Measurements from ENCODE around the gene KIAA0232.

The KIAA0232 gene, protein sequence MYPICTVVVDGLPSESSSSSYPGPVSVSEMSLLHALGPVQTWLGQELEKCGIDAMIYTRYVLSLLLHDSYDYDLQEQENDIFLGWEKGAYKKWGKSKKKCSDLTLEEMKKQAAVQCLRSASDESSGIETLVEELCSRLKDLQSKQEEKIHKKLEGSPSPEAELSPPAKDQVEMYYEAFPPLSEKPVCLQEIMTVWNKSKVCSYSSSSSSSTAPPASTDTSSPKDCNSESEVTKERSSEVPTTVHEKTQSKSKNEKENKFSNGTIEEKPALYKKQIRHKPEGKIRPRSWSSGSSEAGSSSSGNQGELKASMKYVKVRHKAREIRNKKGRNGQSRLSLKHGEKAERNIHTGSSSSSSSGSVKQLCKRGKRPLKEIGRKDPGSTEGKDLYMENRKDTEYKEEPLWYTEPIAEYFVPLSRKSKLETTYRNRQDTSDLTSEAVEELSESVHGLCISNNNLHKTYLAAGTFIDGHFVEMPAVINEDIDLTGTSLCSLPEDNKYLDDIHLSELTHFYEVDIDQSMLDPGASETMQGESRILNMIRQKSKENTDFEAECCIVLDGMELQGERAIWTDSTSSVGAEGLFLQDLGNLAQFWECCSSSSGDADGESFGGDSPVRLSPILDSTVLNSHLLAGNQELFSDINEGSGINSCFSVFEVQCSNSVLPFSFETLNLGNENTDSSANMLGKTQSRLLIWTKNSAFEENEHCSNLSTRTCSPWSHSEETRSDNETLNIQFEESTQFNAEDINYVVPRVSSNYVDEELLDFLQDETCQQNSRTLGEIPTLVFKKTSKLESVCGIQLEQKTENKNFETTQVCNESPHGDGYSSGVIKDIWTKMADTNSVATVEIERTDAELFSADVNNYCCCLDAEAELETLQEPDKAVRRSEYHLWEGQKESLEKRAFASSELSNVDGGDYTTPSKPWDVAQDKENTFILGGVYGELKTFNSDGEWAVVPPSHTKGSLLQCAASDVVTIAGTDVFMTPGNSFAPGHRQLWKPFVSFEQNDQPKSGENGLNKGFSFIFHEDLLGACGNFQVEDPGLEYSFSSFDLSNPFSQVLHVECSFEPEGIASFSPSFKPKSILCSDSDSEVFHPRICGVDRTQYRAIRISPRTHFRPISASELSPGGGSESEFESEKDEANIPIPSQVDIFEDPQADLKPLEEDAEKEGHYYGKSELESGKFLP (N-terminal part only)

GRCh38 chr4:6782147-6782845, at the start of gene KIAA0232:
Gene KIAA0232, plus strand, starts transcription at chr4:6782727. Its CDS starts 41,727 bp downstream, at chr4:6824454.
- Histone ChIP-seq H3K79me2 (ENCODE audit: insufficient read depth, low read depth) (peaks cover 37% of the 10 kb centered on the region), H3K4me3 (IDR thresholded peaks at IDR 0.05; ENCODE audit: insufficient read depth, low read depth, low read length) (peak within 1 kb of the TSS; percentile 14), H4K20me1 (ENCODE audit: insufficient read depth) (peaks cover 15% of the 10 kb centered on the region), H3K27ac (peak within 1 kb of the TSS; percentile 84), H3K4me1 (ENCODE audit: low read depth, poor library complexity, severe bottlenecking) (peaks cover 36% of the 10 kb centered on the region), H3K27me3 (ENCODE audit: insufficient read depth, low read depth) (no peaks in the 10 kb centered on the region), H3K4me2 (peak within 1 kb of the TSS; percentile 64), H3K9ac (peak within 1 kb of the TSS; percentile 88), H3K36me3 (ENCODE audit: insufficient read depth) (no peaks in the 10 kb centered on the region), H2AFZ (ENCODE audit: low read depth) (peak within 1 kb of the TSS; percentile 47)
- TF ChIP-seq CTCF (conservative IDR thresholded peaks at IDR 0.05; ENCODE audit: low read depth, low read length): no peak

DNA sequence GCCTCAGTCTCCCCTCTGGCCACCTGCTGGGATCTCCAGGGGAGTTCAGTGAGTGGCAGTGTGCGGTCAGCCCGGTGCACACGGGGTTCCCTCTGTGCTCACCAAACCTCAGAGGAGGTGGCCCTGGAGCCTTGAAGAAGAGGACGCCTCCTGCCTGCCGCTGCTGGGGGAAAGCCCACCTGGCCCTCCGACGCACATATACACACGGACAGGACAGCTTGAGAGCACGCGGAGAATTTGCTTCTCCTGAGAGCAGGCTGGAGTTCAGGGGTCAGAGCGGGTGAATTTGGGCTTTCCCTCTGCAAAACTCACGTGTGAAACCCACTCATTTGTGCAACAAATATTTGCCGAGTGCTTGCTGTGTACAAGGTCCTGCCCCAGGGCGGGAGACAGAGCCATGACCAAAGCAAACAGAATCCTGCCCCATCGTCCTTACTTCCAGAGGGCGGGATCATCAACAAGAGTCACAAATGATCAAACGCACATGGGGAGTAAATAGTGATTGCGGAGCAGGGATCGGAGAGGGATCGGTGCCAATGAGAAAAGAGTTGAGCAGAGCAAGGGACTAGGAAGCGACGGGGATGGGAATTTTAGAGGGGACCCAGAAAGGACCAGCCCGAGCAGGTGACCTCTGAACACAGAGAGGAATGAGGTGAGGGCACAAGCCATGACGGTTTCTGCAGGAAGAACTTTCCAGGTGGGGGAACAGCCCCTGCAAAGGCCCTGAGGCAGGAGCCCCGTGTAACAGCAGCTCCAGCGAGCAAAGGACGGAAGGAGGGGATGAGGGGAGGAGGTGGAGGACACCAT, 49.0 kb upstream of the KIAA0232 start:
- Histone ChIP-seq H3K4me2 (no peak overlapping the region), H3K4me1 (ENCODE audit: low read depth, poor library complexity, severe bottlenecking) (no peaks in the 10 kb centered on the region), H3K36me3 (ENCODE audit: insufficient read depth) (no peaks in the 10 kb centered on the region), H3K79me2 (ENCODE audit: insufficient read depth, low read depth) (no peaks in the 10 kb centered on the region), H4K20me1 (ENCODE audit: insufficient read depth) (no peaks in the 10 kb centered on the region), H3K9ac (no peak overlapping the region), H3K27ac (no peak overlapping the region), H3K27me3 (ENCODE audit: insufficient read depth, low read depth) (no peaks in the 10 kb centered on the region), H3K4me3 (IDR thresholded peaks at IDR 0.05; ENCODE audit: insufficient read depth, low read depth, low read length) (no peak overlapping the region), H2AFZ (ENCODE audit: low read depth) (no peak overlapping the region)
- TF ChIP-seq CTCF (conservative IDR thresholded peaks at IDR 0.05; ENCODE audit: low read depth, low read length): no peak

DNA sequence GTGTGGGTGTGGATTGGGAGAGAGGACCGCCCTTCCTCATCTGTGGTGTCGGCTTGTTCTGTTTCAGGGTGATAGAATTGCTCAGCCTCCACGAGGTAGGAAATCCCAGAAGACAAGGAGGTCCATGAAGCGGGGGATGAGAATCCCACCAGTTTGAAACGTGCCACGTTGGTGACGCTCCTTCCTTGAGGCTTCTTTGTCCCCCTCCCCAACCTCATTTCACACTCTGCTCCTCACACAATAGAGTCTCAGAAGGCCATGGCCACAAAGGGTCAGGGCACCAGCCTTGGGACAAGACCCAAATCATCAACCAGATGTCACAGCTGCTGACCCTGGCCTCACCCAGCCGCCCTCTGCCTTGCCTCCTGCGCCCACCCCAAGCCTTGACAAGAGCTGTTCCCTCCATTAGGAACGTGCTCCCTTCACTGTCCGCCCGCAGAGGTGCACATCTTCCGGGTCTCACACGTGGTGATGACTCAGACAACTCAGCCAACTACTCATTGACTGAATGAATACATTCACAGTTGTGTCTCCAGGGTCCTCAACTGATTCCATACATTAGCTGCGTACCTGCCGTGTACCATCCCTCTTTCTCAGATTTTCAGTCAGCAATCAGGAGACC, 48.3 kb upstream of the KIAA0232 start:
- Histone ChIP-seq H3K27me3 (ENCODE audit: insufficient read depth, low read depth) (no peaks in the 10 kb centered on the region), H3K4me2 (no peak overlapping the region), H3K9ac (no peak overlapping the region), H3K4me1 (ENCODE audit: low read depth, poor library complexity, severe bottlenecking) (no peaks in the 10 kb centered on the region), H3K27ac (no peak overlapping the region), H3K36me3 (ENCODE audit: insufficient read depth) (no peaks in the 10 kb centered on the region), H3K4me3 (IDR thresholded peaks at IDR 0.05; ENCODE audit: insufficient read depth, low read depth, low read length) (no peak overlapping the region), H3K79me2 (ENCODE audit: insufficient read depth, low read depth) (no peaks in the 10 kb centered on the region), H2AFZ (ENCODE audit: low read depth) (no peak overlapping the region), H4K20me1 (ENCODE audit: insufficient read depth) (no peaks in the 10 kb centered on the region)
- no peak for TF ChIP-seq CTCF (conservative IDR thresholded peaks at IDR 0.05; ENCODE audit: low read depth, low read length)

Measured in KMS-11 (cell line).